GM19035 (cell line): ENCODE results near the gene HYOU1.
"Not testable (repeated sequence)": the region's sequence is repeated elsewhere in the genome, so short reads cannot be mapped to it uniquely, and the experiment has no call there.

ENCODE experiments used
- ATAC-seq: cut with Tn5 transposase; IDR thresholded peaks from one replicate; pipeline ENCODE4 v1.9.1; 2021; ENCODE audit not compliant: unreplicated experiment

The HYOU1 gene, protein sequence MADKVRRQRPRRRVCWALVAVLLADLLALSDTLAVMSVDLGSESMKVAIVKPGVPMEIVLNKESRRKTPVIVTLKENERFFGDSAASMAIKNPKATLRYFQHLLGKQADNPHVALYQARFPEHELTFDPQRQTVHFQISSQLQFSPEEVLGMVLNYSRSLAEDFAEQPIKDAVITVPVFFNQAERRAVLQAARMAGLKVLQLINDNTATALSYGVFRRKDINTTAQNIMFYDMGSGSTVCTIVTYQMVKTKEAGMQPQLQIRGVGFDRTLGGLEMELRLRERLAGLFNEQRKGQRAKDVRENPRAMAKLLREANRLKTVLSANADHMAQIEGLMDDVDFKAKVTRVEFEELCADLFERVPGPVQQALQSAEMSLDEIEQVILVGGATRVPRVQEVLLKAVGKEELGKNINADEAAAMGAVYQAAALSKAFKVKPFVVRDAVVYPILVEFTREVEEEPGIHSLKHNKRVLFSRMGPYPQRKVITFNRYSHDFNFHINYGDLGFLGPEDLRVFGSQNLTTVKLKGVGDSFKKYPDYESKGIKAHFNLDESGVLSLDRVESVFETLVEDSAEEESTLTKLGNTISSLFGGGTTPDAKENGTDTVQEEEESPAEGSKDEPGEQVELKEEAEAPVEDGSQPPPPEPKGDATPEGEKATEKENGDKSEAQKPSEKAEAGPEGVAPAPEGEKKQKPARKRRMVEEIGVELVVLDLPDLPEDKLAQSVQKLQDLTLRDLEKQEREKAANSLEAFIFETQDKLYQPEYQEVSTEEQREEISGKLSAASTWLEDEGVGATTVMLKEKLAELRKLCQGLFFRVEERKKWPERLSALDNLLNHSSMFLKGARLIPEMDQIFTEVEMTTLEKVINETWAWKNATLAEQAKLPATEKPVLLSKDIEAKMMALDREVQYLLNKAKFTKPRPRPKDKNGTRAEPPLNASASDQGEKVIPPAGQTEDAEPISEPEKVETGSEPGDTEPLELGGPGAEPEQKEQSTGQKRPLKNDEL

DNA sequence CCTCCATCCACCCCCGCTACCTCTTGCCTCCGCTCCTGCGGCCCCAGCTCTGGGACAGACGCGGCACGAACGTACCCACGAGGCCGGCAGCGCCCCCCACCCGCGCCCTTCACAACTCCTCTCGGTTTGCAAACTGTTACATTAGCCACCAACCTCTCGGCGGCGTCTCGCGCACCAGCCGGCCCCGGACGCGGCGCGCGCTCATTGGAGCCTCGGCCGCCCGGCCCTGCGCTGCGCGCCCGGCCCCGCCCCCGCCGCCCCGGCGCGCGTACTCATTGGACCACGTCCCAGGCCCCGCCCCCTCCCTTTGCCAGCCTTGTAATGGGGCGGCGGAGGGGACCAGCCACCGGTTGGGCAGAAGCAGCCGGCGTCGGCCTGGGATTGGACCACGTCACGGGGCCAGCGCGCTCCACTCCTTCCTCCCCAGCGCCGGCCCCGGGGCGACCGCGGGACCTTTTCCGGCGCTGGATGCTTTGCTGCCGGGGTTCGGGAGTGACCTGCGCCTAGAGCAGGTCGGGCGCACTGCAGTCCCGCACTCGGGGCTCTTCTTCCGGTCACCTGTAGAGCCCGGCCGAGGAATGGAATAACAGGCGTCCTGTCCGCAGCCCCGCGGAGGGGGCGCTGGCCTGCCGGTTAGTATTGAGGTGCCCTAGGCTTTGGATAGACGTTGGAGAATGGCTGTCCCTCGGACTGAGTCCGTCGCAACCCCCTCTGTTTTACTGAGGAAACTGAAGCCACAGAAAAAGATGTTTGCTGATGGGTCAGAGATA is at the start of gene HYOU1:
Gene HYOU1, minus strand, starts transcription at position 206 of the 770 bp plus-strand sequence. CDS start 1,045 bp downstream, outside the sequence.
- peak; percentile 88 for ATAC-seq

DNA sequence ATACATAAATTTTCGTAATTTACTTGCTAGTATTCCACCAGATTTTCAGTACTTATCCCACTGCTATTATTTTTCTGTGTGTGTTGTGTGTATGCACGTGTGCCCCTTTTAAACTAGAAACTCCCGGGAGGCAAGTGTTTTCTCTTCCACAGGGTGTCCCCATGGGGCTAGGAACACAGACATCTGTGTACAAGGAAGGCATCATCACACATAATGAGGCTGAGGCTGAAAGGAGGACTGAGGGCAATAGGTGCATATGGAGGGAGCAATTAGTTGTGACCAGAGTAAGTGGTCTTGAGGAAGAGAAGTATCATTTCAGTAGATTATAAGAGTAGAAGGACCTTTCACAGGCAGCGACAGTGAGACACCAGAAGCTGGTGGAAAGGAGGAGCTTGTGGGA is 46.8 kb upstream of the HYOU1 start:
- no peak for ATAC-seq

DNA sequence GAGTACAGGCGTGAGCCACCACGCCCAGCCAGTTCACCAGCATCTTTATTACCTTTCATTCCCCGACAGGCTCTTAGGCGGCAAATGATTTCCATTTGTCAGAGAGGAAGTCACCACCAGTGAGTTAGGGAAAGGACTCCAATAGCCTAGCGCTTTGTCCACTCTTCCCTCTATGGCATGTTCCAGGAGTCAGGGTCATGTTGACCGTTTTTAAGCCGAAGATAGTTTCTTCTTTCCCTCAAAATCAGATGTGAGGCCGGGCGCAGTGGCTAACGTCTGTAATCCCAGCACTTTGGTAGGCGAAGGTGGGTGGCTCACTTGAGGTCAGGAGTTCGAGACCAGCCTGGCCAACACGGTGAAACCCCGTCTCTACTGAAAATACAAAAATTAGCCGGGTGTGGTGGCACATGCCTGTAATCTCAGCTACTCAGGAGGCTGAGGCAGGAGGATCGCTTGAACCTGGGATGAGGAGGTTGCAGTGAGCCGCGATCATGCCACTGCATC is 46.2 kb upstream of the HYOU1 start:
- ATAC-seq: not testable (repeated sequence)

DNA sequence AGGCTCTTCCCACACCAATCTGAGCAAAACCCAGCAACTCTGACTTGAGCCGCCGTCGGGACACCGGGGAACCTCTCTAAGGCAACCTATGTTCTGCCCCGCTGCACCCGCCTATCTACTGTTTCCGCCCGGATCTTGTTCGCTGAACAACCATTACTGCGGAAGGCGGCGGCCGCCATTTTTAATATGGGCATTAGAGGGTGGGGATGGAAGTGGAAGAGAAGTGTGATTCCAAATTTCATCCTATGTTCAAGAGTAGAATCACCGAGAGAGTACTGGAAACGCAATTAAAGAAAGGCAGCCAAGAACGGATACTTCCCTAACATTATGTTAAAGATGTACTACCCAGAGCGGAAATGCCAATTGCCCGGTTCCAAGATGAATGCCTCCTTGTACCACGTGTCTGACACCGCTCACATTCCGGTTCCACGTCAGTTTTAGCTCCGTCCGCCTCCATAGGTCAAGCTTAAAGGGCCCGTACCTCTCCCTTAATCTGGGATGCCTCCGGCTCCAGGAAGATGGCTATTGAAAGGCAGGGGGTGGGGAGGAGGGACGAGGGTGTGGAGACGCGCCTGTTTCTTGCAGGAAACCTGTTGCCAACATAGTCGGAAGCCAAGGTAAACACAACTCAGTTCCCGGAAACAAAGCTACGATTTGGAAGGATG is 44.9 kb upstream of the HYOU1 start, which contains the start of gene DPAGT1:
Gene DPAGT1, minus strand, starts transcription at position 95 of the 665 bp plus-strand sequence. CDS start 198 bp downstream, outside the sequence.
- ATAC-seq: peak; percentile 75

DNA sequence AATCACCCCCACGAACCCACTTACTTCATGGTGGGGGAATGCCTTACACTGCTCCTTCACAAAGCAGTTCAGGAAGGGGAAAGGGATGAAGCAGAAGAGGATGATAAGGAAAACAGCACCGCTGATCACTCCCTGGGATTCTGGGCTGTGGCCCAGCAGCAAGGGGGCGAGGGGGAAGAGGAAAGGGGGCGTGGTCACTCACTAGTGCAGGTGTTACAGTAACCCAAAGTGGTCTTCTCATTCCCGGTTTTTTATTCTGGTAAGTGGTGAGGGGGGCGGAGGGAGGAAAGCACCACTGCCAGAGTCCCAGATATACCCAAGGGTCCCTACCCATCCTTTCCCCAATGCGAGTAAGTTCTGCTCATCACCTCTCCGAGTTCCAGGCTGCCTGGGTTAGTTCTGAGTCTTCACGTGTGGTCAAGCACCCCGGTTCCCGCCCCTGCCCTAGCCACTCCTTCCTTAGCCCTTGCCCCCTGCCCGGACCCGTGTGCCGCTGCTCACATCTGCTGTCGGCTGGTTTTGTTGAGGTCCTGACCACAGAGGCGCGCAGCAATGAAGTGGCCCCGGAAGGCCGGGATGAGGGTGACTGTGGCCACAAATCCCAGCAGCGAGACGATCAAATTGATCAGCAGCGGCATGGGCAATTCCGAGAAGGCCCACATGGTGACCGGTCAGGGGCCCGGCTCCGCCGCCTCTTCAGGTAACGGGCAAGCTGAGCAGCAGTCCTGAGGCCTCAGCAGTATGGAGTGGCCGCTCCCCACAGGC is 44.2 kb upstream of the HYOU1 start:
- ATAC-seq: peak; percentile 22

DNA sequence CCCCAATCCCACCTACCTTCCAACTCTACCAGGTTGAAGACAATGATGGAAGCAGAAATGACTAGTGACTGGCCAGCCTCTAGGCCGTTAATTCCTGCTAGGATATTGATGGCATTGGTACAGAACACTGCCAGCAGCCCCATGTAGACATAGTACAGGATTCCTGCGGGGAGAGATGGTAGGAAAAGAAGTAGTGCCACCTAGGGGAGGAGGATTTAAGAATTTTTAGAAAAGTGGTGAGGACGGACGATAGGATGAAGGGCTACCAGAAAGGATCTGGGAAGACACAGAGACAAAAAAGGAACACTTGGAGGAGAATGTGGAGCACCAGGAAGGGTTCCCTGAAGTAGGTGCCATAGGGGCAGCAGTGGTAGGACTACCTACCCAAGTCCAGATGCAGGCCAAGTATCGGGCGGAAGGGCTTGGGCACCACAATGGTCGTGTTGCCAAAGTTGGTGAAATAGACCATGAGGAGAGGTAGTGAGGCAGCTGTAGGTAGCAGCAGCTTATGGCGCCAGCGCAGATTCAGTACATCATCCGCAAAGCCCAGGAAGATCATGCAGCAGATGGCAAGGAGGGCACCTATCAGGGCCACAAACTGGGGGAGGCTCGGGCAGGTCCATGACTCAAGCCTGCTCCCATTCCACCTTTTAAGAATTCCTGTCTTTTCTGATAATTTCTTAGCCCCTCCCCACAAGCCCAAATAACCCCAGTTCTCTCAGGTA is 43.4 kb upstream of the HYOU1 start:
- ATAC-seq: no peak

DNA sequence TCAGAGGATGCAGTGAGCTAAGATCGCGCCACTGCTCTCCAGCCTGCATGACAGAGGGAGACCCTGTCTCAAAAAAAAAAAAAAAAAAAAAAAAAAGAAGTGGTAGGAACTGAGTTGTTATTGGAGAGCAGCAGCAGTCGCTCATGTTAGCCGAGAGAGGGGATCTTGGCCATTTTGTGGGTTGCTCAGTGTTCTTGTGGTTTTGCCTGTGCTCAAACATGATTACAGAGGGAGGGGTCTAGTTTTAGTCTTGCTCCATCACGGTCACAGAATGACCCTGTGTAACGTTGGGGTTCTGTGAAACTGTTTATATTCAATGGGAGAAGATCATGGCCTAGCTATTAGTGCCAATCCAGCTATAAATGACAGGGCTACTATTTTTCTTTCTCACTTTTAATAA is 42.7 kb upstream of the HYOU1 start:
- ATAC-seq: no peak

DNA sequence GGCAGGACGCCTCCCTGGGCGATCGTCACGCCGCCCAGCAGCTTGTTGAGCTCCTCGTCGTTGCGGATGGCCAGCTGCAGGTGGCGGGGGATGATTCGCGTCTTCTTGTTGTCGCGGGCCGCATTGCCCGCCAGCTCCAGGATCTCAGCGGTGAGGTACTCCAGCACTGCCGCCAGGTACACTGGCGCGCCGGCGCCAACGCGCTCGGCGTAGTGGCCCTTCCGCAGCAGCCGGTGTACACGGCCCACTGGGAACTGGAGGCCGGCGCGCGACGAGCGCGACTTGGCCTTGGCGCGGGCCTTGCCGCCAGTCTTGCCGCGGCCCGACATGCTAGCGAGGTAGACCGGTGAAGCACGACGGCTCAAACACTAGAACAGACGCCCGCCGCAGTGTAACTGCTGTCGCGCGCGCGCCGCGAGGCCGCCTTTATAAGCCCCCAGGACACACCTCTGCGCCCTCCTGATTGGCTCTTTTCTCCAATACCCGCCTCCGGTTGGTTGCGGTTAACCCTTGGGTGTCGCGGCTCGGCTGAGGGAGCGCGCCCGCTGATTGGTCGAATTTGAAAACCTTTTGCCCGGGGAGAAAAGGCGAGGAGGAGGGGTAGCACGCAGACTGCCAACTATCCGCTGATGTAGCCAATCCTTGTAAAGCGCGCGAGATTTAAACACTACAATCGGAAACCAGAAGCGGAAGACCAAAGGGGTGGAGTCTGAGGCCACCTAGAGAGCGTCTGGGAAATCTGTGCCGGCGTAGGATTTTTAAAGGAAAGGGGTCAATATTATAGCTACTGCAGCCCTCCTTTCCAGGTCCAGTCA is 38.3 kb upstream of the HYOU1 start:
- peak; percentile 79 for ATAC-seq

DNA sequence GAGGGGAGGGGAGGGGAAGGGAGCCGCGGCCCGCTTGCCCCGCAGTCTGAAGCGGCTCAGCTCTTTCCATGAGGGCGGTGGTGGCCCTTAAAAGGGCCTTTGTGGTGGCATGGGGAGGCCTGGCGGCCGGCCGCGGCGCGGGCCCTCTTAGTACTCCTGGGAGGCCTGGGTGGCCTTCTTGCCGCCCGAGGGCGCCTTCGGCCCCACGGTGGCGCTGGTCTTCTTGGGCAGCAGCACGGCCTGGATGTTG is 37.7 kb upstream of the HYOU1 start:
- peak; percentile 40 for ATAC-seq

DNA sequence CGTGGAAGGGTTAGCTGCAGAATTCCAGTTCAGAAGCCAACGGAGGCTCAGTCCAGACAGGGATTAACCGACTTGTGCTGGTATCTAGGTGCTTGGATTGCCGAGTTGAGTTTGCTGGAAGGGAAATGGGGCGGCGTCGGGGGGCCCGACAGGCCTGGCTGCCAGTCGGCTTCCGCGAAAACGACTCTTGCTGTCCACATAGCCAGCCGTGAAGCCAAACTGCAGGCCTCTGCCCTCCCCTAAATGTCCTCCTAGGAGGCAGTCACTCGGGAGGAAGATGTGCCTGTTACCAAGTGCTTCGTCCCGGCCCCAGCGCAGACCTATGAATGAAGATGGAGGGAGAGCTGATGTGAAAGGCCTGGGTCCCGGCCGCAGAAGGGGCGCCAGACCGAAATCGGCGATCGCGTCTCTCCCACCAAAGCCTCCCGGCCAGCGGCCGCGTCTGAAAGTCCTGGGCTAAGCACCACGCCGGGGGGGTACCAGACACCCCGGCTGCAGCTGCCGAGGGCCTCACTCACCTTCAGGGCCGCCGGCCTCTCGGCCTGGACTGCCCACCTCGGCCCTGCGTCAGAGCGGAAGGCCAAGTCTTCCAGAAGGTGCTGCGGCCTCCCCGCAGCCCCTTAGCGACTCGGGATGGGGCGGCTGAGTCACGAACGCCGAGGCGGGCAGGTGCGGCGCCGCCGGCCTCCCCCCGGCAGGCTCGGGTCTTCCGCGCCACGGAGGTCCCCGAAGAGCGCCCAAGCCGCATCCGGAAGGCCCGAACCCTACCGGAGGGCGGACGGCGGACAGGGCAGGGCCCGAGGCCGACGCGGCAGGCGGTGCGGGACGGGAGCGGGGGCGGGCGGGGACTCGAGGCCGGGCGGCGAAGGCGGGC is 37.2 kb upstream of the HYOU1 start:
- peak; percentile 7 for ATAC-seq

DNA sequence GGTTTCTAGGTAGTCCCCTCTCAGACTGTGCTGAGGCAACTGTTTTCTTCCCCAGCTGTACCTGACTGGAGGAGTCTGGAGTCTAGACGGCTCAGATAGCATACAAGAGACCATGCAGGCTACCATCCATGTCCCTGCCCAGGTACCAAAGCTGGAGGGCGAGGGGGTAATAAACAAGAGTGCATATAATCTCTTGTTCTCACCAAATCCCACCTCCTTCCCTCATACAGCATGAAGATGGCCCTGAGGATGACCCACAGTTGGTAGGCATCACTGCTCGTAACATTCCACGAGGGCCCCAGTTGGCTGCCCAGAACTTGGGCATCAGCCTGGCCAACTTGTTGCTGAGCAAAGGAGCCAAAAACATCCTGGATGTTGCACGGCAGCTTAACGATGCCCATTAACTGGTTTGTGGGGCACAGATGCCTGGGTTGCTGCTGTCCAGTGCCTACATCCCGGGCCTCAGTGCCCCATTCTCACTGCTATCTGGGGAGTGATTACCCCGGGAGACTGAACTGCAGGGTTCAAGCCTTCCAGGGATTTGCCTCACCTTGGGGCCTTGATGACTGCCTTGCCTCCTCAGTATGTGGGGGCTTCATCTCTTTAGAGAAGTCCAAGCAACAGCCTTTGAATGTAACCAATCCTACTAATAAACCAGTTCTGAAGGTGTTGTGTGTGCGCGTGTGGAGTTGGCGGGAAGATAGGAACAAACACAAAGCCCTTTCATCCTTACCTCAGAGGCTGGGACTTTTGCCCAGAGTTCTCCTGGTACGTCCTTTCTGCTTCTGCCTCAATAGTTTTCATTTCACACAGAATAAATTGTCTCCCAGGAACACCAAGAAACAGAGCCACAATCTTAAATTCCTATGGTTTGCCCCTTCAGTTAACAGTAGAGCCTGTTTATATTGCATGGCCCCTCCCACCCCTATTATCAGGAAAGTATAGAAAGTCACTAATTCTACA is 36.2 kb upstream of the HYOU1 start:
- no peak for ATAC-seq

DNA sequence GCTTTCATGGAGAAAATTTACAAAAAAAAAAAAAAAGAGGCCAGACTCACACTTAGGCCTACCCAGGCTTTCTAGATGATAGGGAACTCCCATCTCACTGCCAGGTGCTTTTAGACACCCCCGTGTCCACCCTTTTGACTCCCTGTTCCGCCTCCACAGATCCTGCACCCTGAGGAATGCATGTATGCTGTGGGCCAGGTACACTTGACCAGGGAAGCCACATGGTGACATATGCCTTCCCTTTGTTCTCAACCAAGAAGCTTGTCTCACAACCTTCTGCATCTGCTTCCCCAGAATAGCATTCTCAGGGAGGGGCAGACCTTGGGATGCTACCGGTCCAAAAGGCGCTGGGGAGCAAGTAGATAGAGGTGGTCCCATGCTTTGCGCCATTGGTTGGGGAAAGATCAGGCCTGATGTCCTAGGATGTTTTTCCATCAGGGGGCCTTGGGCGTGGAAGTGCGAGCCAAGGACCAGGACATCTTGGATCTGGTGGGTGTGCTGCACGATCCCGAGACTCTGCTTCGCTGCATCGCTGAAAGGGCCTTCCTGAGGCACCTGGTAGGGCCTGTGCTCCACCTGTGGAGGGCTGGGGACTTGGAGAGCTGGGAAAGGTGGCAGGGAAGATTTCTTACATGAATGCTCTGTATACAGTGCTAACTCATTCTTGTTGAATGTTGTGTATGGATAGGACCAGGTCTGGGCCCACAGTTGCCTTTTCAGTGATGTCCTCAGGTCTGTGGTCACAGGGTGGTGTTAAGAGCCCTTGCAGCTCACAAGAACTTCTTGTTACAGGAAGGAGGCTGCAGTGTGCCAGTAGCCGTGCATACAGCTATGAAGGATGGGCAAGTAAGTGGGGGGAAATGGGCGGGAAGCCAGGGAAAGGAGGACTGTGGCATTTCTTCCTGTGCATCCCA is 35.2 kb upstream of the HYOU1 start:
- no peak for ATAC-seq

DNA sequence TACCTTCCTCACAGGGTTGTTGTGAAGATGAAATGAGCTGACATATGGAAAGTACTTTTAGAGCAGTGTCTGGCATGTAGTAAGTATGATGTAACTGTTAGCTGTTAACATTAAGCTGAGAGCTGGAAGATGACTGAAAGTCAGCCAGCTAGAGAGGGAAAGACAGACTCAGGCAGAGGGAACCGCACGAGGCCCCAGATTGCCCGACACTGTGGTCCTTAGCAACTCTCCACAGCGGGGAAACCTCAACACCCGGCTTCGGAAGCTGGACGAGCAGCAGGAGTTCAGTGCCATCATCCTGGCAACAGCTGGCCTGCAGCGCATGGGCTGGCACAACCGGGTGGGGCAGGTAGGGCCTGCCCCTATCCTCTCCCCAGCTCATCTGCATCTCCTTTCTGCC is 34.2 kb upstream of the HYOU1 start:
- ATAC-seq: no peak

DNA sequence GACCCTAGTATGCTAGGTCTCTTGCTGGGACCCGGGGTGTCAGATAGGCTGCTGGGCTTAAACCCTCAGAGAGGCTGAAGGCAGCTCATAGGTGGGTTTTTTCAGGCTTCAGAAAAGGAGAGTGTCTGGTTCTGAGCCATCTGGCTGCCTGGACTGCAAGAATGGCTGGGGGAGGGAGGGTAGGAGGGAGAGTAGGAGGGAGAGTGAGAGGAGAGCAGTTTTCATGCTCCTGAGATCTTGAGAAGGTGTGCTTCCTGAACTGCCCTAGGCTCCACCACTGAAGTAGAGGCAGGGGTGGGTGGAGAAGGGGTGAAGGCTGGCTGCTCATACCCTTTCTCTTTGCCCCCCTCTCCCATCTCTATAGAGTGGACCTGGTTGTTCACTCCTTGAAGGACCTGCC is 32.3 kb upstream of the HYOU1 start:
- ATAC-seq: no peak

DNA sequence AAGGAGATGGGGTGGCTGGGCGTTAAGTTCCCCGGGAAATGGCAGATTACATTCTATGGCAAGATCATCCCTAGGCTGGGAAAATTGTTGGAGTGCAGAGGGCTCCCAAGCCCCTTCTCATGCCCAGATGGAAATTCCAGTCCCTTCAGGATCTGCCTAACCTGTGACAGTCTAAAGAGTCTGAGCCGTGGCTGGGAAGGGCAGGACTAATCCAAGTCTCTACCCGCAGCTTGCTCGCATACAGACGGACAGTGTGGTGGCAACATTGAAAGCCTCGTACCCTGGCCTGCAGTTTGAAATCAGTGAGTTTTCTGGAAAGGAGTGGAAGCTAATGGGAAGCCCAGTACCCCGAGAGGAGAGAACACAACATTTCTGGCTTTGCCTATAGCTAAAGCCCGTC is 31.4 kb upstream of the HYOU1 start:
- no peak for ATAC-seq
